Right atrium auricular region (tissue), 2 donors: ENCODE results near the gene OXSR1. TPM values are rescaled to one million over a fixed set of nuclear protein-coding genes. Genes with fewer than 3 reads are reported as not detected.

Experiments used
- DNase-seq: peaks from one replicate; pipeline ENCODE4 v3.0.0-alpha.2; 2019; ENCODE audit warnings: low spot score
- H3K27ac ChIP-seq, 2 donors: fragments of 200-600 bp; sonication (generic); 1 replicate in 1 of 2; 2 replicates in 1 of 2; pipeline ENCODE4 v1.5.1; 2016 to 2019
- H3K27me3 ChIP-seq, 2 donors: fragments of 200-600 bp; sonication (generic); one replicate each; pipeline versions ENCODE4 v1.5.1 to v1.6.0; 2017 to 2019
- H3K36me3 ChIP-seq: fragments of 200-600 bp; sonication (generic); one replicate; pipeline ENCODE4 v1.5.1; 2016
- H3K4me1 ChIP-seq, 2 donors: fragments of 200-600 bp; sonication (generic); one replicate each; pipeline versions ENCODE4 v1.5.1 to v1.6.0; 2017 to 2019
- H3K4me3 ChIP-seq, 2 donors: fragments of 200-600 bp; sonication (generic); 1 replicate in 1 of 2; 2 replicates in 1 of 2; pipeline ENCODE4 v1.5.1; 2017 to 2019; ENCODE audit warnings: mild to moderate bottlenecking in 1 of 2, moderate library complexity in 1 of 2
- H3K9me3 ChIP-seq, 2 donors: fragments of 200-600 bp; sonication (generic); one replicate each; pipeline ENCODE4 v1.5.1; 2019
- total RNA-seq, 2 donors: library from RNA; depleted of rRNA; stranded (reverse); fragments of >200 nt; gene quantifications; one replicate each; pipeline ENCODE4 v1.1.0, GENCODE V29; 2016
- TF ChIP-seq, protein P1 (sequence below), 2 donors: fragments of 200-600 bp; sonication (generic); IDR thresholded peaks; one replicate each; pipeline ENCODE4 v1.5.1; 2019; ENCODE audit warnings: antibody characterized with exemption in 2 of 2

The OXSR1 gene
- total RNA-seq, 2 donors from 2014 or later, result 25.8 to 27.2 TPM

DNA sequence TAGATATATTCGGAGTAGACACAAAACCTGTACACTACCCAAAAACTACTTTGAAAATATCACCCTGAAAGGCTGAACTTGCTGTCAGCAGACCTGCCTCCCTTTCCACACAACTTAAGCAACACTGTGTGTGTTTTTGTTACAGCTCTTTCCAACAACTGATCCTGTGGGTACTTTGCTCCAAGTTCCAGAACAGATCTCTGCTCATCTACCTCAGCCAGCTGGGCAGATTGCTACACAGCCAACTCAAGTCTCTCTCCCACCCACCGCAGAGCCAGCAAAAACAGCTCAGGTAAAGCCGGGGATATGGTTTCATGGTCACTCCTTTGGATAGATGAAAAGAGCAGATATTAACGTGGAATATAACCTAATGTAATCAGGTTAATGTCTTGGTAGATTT lies 80.6 kb downstream of the OXSR1 start:
- TF ChIP-seq, protein P1, sequence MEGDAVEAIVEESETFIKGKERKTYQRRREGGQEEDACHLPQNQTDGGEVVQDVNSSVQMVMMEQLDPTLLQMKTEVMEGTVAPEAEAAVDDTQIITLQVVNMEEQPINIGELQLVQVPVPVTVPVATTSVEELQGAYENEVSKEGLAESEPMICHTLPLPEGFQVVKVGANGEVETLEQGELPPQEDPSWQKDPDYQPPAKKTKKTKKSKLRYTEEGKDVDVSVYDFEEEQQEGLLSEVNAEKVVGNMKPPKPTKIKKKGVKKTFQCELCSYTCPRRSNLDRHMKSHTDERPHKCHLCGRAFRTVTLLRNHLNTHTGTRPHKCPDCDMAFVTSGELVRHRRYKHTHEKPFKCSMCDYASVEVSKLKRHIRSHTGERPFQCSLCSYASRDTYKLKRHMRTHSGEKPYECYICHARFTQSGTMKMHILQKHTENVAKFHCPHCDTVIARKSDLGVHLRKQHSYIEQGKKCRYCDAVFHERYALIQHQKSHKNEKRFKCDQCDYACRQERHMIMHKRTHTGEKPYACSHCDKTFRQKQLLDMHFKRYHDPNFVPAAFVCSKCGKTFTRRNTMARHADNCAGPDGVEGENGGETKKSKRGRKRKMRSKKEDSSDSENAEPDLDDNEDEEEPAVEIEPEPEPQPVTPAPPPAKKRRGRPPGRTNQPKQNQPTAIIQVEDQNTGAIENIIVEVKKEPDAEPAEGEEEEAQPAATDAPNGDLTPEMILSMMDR (IDR thresholded peaks at IDR 0.05), result no peak
- H3K9me3 ChIP-seq, result no peaks in the 10 kb centered on the region
- DNase-seq, result no peak
- peaks cover 9% of the 10 kb centered on the region for H3K36me3 ChIP-seq
- H3K4me1 ChIP-seq, result peaks cover 0 to 4% of the 10 kb centered on the region in 2 donors
- H3K4me3 ChIP-seq, result no peak overlapping the region
- no peaks in the 10 kb centered on the region for H3K27me3 ChIP-seq
- no peak overlapping the region for H3K27ac ChIP-seq

DNA sequence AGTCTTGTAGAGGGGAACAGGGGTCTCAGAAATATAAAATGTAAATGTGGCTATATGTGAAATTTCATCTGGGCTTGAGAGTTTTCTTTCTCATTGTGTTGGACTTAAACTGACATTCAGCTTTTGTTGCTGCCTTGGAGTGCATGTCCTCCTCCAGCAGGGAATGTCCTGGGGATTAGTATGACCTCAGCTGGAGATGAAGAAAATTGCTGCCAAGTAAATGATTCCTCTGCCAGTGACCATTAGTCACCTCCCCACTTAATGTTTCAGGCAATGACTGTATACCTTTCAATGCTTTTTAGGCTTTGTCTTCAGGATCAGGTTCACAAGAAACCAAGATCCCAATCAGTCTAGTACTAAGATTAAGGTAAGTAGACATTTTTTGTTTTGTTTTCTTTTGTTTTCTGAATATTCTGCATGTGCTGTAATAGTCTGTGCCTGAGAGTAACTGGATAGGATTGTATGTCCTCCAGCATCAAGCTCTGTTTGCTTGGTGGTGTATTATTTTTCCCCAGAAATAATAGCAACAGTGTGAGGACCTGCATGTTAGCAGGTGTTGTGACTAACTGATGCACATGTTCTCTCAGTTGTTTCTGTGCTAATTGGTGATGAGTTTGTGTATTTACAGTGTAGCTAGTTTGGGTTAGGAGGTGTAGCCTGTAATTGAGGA lies 82.2 kb downstream of the OXSR1 start:
- Histone ChIP-seq H3K27me3 (no peaks in the 10 kb centered on the region), H3K36me3 (peaks cover 18% of the 10 kb centered on the region), H3K4me3 (no peak overlapping the region), H3K9me3 (no peaks in the 10 kb centered on the region), H3K27ac (no peak overlapping the region), H3K4me1 (peaks cover 0 to 4% of the 10 kb centered on the region in 2 donors)
- TF ChIP-seq, protein P1 (IDR thresholded peaks at IDR 0.05), result peak in 1 of 2 donors; percentile 35
- no peak for DNase-seq

DNA sequence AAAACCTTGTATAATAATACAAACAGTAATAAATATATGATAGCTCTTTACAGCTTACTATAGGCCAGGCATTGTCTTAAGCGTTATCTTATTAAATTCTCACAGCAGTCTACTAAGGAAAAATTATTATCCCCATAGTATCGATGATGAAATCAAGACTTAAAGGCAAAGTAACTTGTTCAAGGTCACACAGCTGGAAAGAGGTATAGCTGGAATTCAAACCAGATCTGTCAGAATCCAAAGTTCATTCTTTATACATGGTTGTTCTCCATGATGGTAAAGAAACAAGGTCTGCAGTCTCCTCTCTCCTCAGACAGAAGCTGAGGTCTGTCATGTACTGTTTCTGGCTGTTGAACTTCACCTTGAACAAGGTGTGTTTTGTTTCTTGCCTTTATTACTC lies 84.9 kb downstream of the OXSR1 start:
- Histone ChIP-seq H3K27me3 (no peaks in the 10 kb centered on the region), H3K27ac (no peak overlapping the region), H3K4me1 (peaks cover 0 to 4% of the 10 kb centered on the region in 2 donors), H3K4me3 (no peak overlapping the region), H3K36me3 (peaks cover 38% of the 10 kb centered on the region), H3K9me3 (no peaks in the 10 kb centered on the region)
- no peak for DNase-seq
- TF ChIP-seq, protein P1 (IDR thresholded peaks at IDR 0.05), result no peak

DNA sequence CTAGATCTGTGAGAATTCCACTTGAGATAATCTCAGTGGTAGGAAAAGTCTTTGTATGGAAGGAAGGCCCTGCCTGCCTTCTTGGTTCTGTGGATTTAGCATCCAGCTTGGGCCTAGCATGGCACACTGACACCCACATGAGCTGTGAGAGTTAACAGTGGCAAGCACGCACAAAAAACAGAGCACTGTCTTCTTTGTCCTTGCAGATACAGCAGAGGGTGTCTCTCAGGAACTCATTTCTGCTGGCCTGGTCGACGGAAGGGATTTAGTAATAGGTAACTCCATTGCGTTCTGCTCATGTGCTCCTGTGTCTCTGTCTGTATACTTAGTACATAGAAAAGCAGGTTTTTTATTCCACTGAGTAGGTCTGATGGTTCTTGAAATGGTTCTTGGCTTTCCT lies 85.9 kb downstream of the OXSR1 start:
- Histone ChIP-seq H3K4me1 (peaks cover 0 to 4% of the 10 kb centered on the region in 2 donors), H3K27ac (no peak overlapping the region), H3K27me3 (no peaks in the 10 kb centered on the region), H3K36me3 (peaks cover 38% of the 10 kb centered on the region), H3K4me3 (no peak overlapping the region), H3K9me3 (no peaks in the 10 kb centered on the region)
- TF ChIP-seq, protein P1 (IDR thresholded peaks at IDR 0.05), result no peak
- no peak for DNase-seq

DNA sequence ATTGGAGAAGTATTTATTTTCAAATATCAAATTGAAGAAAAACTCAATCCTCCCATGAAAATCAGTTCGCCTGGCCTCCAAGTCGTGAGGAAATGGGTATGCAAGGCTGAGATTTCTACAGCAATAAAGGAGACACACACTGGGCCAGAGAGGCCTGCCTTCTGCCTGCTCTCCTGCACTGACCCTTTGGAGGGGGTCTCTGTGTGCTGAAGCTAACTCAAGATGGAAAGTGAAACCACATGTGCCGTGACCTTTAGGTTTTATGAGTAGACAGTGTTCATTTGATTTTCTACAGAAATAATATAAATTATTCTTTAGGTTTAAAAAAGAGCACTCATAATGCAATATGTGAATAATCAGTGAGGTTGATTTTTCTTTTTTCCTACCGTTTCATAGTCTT lies 88.4 kb downstream of the OXSR1 start:
- Histone ChIP-seq H3K36me3 (peaks cover 29% of the 10 kb centered on the region), H3K27me3 (no peaks in the 10 kb centered on the region), H3K27ac (no peak overlapping the region), H3K9me3 (no peaks in the 10 kb centered on the region), H3K4me3 (no peak overlapping the region), H3K4me1 (no peaks in the 10 kb centered on the region)
- TF ChIP-seq, protein P1 (IDR thresholded peaks at IDR 0.05), result no peak
- DNase-seq, result no peak

DNA sequence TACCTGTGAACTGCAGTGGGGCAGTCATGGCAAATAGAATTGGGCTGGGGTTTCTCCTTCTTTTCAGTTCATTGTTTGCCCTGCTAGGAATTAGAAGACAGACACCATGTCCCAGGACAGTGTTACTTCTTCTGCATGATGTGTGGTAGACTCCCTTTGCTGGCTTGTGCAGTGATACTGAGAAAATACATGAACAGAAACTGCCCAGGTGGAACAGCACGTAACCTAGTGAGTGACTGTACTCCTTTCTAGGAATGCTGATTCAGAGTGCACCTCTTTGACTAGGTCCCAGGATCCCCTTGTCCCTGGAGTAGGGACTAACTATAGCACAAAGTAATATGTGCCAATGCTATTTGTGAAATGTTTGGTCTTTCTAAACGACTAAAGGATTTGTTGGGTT lies 89.5 kb downstream of the OXSR1 start:
- TF ChIP-seq, protein P1 (IDR thresholded peaks at IDR 0.05), result no peak
- Histone ChIP-seq H3K9me3 (no peaks in the 10 kb centered on the region), H3K27ac (no peak overlapping the region), H3K36me3 (peaks cover 29% of the 10 kb centered on the region), H3K4me3 (no peak overlapping the region), H3K4me1 (no peaks in the 10 kb centered on the region), H3K27me3 (no peaks in the 10 kb centered on the region)
- DNase-seq, result no peak
